Skin of body (tissue), 2 donors: Measurements from ENCODE around the gene SGCD. TPM values are rescaled to one million over a fixed set of nuclear protein-coding genes. Genes with fewer than 3 reads are reported as not detected.

ENCODE experiments used
- DNase-seq: peaks from one replicate; lab custom pipeline; 2025; lab: John Stamatoyannopoulos, UW
- total RNA-seq: library from RNA; depleted of rRNA; stranded (reverse); fragments of >200 nt; gene quantifications from one replicate; pipeline ENCODE4 v1.2.3, GENCODE V29; 2014

SGCD gene
- total RNA-seq, 1 donor from 2014 or later = 54.5 TPM

- DNase-seq = peak; percentile 26
Observed at GRCh38 chr5:156685481-156685880, 358.5 kb downstream of the SGCD start.

GRCh38 chr5:156686380-156686779 is 359.4 kb downstream of the SGCD start:
- DNase-seq = no peak

- DNase-seq = no peak
Observed at GRCh38 chr5:156686796-156687195, 359.8 kb downstream of the SGCD start.

DNA sequence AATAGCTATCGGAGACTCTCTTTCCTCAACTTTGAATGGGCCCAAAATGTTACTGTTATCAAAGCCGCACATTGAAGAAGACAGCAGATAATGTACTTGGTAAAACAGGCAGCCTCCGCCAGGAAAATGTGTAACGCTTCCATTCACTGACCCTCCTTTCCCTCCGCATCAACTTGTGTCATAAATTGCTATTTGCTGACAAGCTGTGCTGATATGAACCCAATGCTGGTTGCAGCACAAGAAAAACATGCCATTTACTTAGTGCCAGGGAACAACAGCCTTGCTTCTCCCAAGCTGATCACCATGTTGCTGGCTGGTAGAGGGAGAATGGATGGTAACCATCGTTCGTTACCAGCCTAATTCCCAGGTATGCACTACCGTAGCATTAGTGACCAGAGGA is 360.6 kb downstream of the SGCD start:
- no peak for DNase-seq

GRCh38 chr5:156691572-156691971 is 364.6 kb downstream of the SGCD start:
- no peak for DNase-seq

DNA sequence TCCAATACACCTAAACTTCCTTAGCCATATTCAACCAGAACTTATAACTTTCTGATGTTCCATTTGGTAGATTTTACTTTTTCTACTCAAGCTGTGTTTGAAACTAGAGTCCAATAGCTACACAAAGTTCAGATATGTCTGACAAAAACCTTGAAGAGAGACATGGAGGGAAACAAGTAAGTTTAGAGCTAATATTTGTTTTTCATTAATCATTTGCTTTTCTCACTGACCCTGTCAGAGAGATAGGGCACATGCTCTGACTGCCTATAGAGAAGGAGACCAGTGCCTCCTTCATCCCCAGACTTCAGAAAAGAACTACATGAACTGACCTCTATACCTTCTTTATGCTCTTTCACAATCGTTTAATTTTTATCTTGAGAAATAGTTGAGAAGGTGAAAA is 366.1 kb downstream of the SGCD start:
- DNase-seq = no peak

GRCh38 chr5:156694598-156694997 is 367.6 kb downstream of the SGCD start:
- peak; percentile 31 for DNase-seq

DNA sequence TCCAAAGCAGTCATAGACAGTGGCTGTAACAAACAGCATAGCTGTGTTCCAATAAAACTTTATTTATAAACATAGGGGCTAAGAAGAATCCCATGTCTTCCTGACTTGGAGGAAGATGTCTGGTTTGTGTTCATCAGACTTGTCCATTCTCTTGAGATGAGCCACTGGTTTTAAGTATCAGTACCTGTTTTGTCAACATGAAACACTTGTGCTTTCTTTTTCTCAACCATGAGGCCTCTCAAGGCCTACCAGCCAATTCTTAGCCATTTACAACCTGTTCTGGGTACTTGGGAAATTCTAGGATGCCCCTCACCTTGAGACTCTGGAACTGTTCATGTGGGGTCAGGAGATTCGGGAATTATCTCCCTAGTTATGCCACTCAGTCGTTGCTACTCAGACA is 368.8 kb downstream of the SGCD start:
- no peak for DNase-seq

- DNase-seq = no peak
Observed at GRCh38 chr5:156698323-156698722, 371.4 kb downstream of the SGCD start.

DNA sequence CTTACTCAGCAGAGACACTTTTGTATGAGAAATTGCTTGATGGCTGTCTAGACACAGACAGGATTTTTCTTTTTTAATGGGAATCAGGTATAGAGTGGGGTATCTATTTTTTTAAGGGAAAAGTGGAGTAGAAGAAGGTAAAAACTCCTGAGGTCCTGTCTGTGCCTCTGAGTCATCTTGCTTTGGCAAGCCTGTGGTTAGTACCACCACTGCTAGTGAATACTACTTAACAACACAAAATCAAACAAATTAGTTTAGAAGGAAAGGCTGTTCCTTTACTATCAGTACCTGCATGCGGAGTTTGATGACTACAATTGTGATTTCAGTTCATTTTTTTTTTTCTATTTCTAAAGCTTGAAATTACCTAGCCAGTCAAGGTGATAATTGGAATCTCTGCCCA is 372.2 kb downstream of the SGCD start:
- DNase-seq = no peak

DNA sequence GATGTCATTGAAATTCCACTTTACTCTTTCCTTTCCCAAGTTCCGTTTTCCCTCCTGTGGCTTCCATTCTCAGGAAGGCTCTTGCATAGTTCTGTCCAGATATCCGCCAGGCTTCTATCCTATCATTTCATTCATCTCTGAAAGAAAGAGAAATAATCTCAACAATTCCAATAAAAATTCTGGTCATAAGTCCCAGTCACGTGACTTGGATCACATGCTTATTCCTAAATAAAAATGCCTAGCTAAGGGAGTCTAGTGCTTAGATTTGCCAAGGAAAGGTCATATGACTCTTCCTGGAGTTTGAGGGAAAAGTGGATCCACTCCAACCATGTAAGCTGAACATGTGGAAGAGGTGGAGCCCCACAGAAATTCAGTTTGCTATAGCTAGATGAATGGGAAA is 377.2 kb downstream of the SGCD start:
- DNase-seq = no peak

GRCh38 chr5:156706631-156707030 is 379.7 kb downstream of the SGCD start:
- DNase-seq = no peak

- DNase-seq = no peak
Observed at GRCh38 chr5:156707750-156708149, 380.8 kb downstream of the SGCD start.

- DNase-seq = no peak
Observed at GRCh38 chr5:156715287-156715686, 388.3 kb downstream of the SGCD start.

- DNase-seq = no peak
Observed at GRCh38 chr5:156716591-156717380, 389.8 kb downstream of the SGCD start.

DNA sequence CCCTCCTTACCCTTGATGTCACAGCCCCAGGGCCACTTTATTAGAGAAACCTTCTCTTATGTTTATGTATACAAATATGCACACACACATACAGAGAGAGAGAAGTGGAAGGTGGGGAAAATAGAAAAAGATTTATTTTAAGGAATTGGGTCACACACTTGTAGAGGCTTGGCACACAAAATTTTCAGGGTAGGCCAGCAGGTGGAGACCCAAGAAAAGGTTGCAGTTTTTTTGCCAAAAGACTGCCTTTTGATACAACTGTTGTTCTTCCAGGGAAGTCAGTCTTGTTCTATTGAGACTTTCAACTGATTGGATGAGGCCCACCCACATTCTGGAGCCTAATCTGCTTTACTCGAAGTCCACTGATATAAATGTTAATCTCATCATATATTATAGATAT is 392.0 kb downstream of the SGCD start:
- DNase-seq = no peak

- DNase-seq = no peak
Observed at GRCh38 chr5:156722358-156722757, 395.4 kb downstream of the SGCD start.

DNA sequence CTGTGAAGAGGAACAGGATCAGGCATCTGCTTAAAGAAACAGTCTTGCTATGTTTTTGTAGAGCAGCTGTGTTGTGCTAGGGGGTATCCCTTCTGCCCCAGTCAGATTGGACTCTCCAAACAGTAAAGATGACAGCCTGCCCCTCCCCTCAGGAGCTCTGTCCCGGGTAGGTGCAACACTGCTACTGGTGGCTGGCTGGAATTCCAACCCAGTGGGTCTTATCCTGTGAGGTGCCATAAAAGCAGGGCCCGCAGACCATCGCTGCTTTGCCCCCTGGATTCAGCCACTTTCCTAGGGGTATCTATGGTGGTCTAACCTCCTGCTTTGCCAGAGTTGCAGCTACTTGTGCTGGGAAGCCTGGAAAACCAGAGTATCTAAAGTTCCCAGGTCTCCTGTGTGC is 408.5 kb downstream of the SGCD start:
- DNase-seq = no peak

DNA sequence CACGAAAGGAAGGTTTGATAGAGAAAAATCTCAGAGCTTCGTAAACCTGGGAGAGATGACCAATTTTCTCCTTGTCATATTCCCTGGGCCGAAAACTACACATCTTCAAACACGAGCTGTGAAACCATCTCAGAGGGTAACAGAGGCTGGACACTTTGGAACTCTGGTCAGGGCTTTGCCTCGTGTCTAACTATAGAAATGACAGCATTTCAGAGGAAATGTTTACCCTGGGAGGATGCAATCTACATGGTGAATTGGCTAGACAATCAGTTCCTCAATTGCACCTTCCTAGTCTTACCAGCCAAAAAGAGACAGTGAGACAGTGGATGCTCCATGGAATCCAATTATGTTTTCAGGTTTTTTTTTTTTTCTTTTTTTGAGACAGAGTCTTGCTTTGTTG is 414.6 kb downstream of the SGCD start:
- no peak for DNase-seq

DNA sequence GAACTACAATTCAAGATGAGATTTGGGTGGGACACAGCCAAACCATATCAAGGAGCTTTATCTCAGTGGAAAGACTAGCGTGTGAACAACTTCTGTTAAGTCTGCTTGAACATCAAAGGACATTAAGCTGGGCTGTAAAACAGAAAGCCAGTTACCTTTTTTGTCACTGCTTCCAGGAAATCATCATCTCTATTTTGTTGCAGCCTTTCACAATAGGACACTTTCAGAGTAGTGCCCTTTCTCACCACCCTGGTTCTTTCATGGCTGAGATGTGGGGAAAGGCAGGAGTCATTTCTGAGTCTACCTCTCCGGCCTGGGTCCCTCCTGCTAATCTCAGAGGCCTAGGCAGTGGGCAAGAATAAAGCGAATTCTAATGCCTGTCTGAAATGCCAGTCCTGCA is 426.9 kb downstream of the SGCD start:
- DNase-seq = no peak

DNA sequence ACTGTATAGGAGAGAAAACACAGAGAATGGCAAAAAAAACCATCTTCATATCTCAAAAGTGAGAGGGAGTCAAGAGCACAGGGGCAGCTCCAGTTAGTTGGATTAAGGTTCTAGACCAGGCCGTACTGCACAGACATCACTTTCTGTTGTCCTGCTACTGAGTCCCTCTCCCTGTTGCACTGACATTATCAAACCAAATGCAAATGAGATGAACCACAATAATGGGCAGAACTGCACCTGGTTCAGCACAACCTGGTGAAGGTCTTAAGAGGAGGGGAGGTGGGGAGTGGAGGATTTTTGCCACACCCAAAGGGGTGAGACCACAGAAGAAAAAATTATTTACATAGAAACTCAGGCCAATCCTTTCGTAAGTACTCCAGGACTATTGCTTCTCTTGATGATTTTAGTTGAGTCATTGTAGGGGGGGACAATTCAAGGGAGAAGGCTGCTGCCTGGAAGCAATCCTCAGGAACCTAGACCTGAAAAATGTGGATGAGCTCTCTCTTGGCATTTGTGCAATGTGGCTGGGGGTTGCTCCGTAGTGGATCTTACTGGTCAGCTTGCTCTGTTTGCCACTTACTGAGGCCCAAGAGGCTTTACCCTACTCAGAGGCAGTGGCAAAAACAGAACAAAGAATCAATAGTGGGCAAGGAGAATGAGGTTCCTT is 428.6 kb downstream of the SGCD start:
- DNase-seq = no peak

DNA sequence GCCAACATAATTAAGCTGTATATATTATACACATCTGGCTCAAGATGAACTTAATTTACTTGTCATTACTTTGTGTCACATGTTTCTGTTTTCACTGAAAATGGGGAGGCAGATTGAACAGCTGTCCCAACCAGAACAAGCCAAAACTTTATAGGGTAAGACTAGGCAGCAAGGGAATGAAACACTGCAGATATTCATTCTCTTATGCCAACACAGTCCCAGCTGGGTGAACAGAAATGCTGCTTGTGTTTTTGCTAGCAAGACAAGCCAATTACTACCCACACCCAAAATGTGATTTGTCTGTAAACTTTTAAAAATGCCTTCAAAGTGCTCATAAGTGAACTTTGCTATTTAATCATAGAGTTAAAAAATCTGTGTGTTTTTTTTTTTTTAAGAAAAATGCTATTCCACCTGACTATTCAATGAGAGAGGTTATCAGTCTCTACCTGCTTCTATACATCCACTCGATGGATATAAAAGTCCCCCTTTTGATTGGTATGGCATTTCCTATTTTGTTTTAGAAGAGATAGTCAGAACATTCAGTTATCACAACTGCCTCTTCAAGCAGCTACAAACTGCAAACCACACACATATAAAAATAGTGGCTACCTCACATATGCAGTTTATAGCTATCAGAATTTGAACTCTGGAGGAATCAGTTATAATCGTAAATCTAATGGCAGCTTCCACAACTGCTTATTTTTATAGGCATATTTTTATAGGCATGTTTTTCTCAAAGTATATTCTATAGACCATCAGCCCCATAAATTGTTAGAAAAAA is 431.2 kb downstream of the SGCD start:
- no peak for DNase-seq
